Left kidney (tissue), 2 donors: ENCODE results near the gene RAB40B. TPM values are rescaled to one million over a fixed set of nuclear protein-coding genes. Genes with fewer than 3 reads are reported as not detected.
A peak's percentile ranks its signal among the peaks of the same experiment; 100 is the strongest.

Experiments
- DNase-seq: peaks from one replicate; pipeline ENCODE4 v3.0.0-alpha.2; 2013
- polyA plus RNA-seq: library from polyadenylated mRNA; unstranded; fragments of 120-200 nt; gene quantifications from one replicate; pipeline ENCODE4 v1.2.1, GENCODE V29; 2013; ENCODE audit not compliant: insufficient read length

RAB40B gene
- polyA plus RNA-seq, 1 donor = 16.3 TPM

DNA sequence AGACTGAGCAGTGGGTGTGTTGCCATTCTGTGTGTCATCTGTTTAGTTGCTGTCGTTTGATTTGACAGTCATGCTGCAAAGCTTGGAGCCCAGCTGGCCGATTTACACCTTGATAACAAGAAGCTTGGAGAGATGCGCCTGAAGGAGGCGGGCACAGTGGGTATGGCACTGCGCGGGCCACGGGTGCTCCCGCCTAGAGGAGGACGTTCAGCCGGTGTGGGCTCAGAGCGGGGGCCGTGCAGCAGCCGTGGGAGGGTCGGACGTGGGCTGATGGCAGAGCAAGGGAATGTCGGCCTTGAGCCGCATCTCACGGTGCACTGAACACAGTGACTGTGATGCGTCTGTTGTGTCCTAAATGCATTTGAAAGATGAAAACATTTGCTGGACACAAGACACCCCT, 21.7 kb upstream of the RAB40B start:
- no peak for DNase-seq

GRCh38 chr17:82718986-82719685, 20.6 kb upstream of the RAB40B start:
- no peak for DNase-seq

- peak; percentile 95 for DNase-seq
Observed at GRCh38 chr17:82716203-82717010, 17.9 kb upstream of the RAB40B start, which contains the start of gene FN3KRP. Gene FN3KRP (plus strand): TSS chr17:82716706. CDS start chr17:82716756, 50 bp downstream.

- DNase-seq = no peak
Observed at GRCh38 chr17:82713071-82713723, 14.7 kb upstream of the RAB40B start.

GRCh38 chr17:82710499-82711232, 12.2 kb upstream of the RAB40B start:
- DNase-seq = no peak

DNA sequence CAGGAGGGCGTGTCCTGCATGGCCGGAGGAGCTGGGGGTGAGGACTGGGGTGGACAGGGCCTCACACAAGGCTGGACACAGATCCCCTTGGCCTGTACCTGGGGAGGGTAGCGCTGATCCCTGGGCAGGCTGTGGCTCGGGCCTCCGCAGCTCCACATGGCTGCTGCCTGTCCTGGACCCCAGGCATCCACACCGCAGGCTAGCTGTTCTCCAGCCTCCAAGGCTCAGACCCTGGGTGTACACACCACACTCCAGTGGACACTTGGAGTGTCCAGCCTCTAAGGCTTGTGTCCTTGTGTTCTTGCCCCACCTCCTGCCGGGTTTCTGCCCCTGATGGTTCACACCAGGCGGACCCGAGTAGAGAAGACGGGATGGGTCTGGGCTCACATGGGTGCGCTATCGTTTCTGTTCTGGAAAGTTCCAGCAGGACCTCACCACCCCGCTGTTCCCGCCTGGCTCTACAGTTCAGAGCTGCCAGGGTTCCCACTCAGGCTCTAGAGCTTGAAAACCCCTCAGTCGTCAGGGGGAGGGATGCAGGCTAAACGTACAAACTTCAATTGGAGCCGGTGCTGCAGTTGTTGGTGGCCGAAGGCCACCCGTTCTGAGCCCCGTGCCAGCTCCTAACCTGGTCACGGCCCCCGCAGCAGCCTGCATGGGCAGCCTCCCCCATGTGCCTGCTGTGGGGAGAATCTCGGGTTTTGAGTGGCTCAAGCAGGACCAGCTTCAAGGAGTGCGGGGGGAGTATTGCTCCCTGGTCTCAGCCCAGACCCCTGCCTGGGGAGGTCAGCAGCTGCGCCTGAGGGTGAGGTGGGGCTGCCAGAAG, 11.4 kb upstream of the RAB40B start:
- no peak for DNase-seq

DNA sequence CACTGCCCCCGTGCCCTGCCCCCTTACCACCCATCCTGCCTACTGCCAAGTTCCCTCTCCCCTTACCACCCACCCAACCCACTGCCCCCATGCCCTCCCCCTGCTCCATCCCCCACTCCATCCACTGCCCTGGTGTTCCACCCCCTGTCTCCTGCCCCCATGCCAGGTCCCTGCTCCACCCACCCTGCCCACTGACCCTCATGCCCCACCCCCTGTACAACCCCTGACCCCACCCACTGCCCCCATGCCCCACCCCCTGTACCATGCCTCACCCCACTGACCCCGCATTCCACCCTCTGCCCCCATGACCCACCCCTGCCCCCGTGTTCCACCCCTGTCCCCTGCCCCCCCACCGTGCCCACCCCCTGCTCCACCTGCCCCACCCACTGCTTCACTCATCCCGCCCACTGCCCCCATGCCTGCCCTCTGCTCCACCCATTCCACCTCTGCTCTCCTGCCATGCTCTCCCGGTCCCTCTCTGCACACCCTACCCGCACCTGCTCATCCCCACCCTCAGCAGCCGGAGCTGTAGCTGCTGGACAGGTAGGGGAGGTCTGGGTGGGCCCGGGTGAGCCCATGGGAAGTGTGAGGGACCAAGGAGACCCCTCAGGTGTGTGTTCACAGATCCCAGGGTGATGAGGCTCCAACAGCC, 10.7 kb upstream of the RAB40B start:
- DNase-seq = no peak

DNA sequence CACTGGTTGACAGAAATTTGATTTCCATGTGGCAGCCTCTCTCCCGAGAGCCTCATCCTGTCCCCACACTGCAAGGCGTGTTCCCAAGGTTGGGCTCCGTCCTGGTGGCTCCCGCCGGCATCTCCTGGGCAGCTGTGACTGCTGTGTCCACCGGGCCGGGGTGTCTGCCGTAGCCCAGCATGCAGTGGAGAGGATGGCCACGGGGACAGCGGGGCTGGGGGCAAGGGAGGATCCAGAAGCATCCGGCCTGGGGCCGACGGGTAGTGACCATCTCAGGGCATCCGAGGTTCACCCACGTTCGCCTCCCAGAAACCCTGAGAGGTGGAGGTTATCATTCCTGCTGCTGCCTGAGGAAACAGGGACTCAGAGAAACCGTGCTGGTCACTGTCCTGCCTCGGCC, 7.3 kb upstream of the RAB40B start:
- DNase-seq = no peak

DNA sequence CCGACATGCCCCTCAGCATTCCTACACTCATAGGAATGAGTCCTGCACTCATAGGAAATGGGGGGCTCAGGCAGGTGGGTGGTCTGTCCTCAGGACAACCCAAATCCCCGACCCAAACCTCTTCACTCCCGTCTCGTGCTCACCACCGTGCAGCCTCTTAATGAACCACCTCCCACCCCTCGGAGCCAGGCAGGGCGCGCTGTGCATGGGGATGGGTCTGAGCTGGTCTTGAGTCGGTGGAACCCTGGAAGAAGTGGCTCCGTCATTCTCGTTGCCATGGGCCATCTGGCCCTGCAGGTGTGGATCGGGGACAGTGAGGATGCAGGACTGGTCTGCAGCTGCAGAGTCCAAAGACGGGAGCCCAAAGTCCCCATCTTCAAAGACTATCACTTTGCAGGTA, 6.4 kb upstream of the RAB40B start:
- DNase-seq = no peak

GRCh38 chr17:82703935-82704865, 5.7 kb upstream of the RAB40B start:
- DNase-seq = no peak

- no peak for DNase-seq
Observed at GRCh38 chr17:82703036-82703745, 4.7 kb upstream of the RAB40B start.

DNA sequence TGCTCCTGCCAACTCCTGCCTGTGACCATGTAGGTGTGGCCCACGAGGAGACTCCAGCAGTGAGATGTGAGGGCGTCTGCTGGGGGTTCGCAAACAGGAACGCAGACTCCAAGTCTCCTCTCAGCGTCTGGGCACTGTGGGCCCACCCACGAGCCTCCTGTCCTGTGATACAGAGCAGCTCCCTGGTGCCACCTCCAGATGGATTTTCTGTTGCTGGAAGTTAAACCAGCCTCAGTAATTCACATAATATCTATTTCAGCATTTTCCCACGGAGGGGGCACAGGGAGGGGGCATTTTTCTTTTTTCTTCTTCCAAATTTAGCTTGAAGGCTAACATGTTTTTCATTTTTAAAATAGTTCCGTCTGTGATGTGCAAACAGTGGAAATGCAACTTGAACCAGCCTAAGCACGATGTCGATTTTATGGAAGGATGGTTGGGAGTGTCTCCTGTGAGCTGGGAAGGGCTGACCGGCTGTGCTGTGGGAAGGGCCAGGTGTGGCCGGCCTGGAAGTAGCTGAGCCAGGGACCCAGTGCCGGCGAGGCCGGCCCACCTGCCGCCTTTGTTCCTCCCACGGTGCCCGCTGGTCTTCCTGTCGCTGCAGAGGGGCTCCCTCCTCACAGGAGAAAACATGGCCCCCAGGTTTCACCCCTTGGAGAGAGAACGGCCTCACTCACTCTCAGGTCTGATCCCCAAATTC, 3.9 kb upstream of the RAB40B start:
- DNase-seq = no peak

DNA sequence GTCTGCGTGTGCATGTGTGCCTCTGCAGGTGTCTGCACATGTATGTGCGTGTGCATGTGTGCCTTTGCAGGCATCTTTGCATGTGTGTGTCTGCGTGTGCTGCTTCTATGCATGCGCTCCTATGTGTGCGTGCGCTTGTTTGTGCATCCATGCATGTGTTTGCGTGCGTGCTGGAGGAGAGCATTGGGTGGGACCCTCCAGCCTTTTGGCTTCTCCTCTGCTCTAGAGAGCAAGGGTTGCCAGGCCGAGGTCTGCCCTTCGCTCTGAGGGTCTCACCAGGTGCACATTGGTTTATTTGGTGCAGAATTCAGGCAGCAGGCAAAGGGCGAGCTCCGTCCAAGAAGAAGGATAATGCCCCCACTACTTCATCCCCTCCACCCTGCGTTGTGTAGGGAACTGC, 1.1 kb upstream of the RAB40B start:
- DNase-seq = no peak

GRCh38 chr17:82698974-82699442, 510 bp upstream of the RAB40B start:
- DNase-seq = no peak

DNA sequence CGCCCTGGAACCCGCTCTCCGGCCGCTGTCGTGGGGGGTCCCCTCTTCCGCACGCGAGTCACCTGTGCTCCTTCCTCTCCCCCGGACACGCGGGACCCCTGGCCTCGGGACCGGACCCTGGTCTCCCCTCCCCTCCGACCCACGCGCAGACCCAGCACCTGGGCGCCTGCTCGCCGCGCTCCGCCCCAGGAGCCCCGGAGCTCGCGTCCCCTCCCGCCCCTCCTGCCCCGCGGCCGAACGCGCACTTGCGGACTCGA, 762 bp downstream of the RAB40B start:
- DNase-seq = no peak

GRCh38 chr17:82696916-82697807, 1.3 kb downstream of the RAB40B start:
- no peak for DNase-seq

DNA sequence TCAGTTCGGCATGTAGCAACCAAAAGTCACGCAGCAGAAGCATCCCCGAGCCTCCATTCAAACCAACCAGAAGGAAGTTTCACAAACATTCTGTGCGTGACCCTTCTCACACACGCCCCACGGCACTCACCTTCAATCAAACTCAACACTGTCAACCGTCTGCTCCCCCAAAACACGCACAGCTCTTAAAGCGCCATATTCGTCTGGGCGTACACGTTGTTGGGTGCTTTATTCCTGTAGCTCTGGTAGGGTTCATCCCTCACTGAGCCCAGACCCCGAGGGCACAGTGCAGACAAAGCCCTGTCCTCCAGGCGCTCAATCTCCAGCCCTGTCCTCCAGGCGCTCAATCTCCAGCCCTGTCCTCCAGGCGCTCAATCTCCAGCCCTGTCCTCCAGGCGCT, 2.2 kb downstream of the RAB40B start:
- no peak for DNase-seq

GRCh38 chr17:82694647-82695046, 3.9 kb downstream of the RAB40B start:
- no peak for DNase-seq
